ENCODE measurements around the gene AFF3.
"Not testable (repeated sequence)": the region's sequence is repeated elsewhere in the genome, so short reads cannot be mapped to it uniquely, and the experiment has no call there.

Gene AFF3

DNA sequence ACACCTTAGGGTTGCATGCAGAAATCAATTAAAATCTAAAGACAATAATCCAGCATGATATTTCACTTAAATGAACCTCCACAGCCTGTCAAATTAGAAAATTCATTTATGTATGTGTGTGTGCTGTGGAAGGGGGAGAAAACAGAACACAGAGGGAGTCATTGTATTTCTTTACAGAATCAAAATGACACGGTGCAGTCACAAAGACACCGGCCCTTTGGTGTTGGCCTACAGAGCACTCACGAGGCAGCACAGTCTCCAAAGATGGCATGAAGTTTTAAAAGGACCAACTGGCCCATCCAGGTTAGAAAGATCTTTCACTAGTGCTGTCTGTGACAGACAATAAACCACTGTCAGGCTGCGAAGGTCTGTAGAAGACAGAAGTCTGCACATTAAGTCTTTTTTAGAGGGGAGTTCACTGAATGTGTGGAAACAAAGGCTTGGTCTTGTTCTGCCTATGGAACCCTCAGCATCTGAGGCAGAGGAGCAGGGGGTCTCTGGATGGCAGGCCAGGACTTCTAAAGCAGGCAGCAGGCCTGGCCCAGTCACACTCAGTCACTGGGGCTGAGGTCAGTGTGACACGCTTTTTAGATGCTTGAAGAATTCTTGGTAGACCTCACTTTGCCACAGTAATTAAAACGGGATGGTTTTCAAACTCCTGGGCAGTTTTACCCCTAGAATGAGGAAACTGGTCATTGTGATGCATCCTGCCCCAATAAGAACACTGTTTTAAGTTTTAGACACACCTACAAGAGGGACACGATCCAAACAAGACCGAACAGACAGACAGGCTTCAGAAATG, 184.9 kb downstream of the AFF3 start:
- no peak for DNase-seq

DNA sequence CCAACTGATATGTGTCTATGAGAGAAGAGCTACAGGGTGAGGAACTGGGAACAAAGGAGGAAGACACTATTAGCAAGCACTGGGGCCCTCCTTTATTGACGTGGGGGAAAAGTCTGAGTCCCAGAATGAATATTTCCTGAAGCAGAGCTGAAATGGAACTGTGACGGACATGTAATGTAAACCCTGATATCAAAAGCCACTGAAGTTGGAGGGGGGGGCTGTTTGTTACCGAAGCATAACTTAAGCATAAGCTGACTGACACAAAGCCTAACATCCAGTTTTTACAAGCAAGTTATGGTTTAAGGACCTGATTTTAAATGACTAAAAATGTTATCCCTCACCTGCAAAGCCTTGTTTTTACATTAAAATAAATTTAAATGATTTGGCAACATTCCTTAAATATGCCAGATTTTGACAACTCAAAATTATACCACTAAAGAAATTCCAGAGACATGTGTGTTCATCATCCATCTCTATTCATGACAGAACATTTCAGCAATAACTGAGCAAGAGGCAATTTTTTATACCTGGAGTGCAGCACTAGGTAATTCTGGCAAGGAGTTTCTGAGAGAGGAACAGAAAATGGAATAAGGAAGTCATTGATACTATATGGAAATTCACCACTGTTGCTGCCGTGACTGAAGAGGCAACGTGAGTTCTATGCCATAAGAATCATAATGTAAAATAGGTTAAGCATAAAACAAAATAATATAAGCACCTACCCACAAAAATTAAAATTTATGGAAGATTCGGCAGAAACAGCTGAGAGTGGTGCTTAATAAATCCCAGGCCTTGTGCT, 186.0 kb downstream of the AFF3 start:
- no peak for DNase-seq

- DNase-seq = no peak
Measured at GRCh38 chr2:99953750-99954149, 188.6 kb downstream of the AFF3 start.

- no peak for DNase-seq
Measured at GRCh38 chr2:99949963-99950362, 192.4 kb downstream of the AFF3 start.

DNA sequence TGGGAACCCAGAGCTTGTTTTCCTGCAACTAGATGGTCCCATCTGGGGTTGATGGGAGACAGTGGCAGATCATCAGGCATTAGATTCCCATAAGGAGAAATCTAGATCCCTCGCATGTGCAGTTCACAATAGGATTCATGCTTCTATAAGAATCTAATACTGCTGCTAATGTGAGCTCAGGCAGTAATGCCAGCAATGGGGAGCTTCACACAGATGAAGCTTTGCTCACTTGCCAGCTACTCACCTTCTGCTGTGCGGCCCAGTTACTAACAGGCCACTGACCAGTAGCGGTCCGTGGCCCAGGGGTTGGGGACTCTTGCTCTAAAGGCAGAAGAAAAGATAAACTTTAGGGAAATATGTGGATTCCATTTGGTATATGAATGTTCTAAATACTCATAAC, 192.9 kb downstream of the AFF3 start:
- no peak for DNase-seq

DNA sequence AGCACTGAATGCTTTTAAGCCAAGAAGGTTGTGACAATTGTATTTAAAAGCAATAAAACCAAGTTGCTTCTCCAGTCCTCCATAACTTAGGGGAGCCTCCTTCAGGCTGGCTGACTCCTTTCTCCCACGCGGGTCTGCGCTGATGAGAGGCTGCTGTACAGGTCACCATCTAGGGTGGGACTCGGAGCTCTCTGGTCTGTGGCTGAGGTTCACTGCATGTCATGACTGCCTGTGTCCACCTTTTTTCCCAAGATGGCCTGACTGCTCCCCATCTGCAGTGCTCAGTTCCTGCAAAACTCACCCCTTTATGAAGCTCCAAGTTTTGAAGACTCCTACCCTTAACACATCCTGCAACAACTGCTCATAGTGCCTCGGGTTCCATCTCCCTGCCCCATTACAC, 194.4 kb downstream of the AFF3 start:
- DNase-seq = no peak

GRCh38 chr2:99947366-99947765, 195.0 kb downstream of the AFF3 start:
- not testable (repeated sequence) for DNase-seq

DNA sequence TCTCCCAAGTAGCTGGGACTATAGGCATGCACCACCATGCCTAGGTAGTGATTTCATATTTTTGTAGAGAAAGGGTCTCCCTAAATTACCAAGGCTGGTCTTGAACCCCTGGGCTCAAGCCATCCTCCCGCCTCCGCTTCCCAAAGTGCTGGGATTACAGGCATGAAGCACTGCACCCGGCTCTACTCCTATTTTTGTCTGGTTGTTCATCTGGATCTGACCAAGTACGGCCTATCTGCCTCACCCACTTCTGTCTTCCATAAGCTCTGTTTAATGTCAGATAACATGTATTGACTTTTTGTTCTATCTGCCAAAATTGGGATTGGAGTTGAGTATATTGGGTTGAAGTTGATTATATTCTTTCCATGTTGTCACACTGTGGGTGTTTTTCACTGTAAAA, 198.4 kb downstream of the AFF3 start:
- DNase-seq = no peak

- DNase-seq = no peak
Measured at GRCh38 chr2:99942561-99943347, 199.6 kb downstream of the AFF3 start.

GRCh38 chr2:99940963-99941362, 201.4 kb downstream of the AFF3 start:
- DNase-seq = no peak

- DNase-seq = peak; percentile 2
Measured at GRCh38 chr2:99939135-99939534, 203.3 kb downstream of the AFF3 start.

- DNase-seq = no peak
Measured at GRCh38 chr2:99938250-99938649, 204.1 kb downstream of the AFF3 start.

DNA sequence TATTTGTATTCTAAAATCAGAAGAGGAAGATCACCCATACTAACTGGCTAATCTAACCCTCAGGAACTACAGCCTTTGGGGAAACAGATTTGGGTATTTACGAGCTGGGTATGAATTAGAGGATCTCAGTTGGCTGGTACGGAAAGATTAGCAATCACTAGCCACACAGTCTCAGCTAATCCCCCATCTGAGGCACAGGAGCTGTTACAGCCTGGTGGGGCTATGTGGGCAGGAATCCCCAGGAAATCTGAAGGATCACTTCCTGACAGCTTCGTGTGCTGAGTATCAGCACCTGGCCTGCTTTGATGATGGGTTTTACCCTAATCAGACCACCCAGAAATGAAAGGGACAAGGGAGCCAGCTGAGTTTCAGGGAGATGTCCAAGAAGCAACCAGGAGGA, 206.3 kb downstream of the AFF3 start:
- no peak for DNase-seq

GRCh38 chr2:99935662-99936061, 206.7 kb downstream of the AFF3 start:
- no peak for DNase-seq

DNA sequence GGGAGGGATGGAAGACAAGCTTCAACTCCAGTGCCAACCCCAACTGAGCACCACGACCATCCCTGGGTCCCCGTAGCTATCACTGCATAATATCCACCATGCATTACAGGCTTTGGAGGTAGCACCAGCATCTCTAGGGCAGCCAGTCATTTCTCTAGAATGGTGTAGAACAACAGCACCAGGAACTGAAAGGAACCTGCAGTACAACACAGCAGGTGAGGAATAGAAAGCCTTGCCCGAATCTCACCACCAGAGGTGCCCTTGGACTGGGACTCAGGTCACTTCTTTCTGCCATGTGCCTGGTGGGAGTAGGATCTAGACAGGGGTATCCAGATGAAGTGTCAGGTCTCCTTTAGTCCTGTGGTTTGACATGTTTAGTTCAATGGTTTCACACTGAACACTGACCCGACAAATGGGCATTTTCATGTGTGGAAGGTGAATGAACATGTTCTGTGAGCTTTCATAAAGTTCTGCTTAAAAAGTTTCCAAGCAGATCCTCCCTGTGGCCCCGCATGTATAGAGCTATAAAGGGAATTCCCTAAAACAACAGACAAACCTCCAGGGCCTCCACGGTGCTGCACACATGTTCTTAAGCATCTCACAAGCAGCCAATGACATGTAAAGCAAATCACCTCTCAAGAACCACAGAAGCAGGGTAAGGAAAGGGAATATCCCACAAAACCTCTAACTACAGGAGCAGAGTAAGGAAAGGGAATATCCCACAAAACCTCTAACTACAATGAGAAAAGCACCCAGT, 208.3 kb downstream of the AFF3 start:
- no peak for DNase-seq

DNA sequence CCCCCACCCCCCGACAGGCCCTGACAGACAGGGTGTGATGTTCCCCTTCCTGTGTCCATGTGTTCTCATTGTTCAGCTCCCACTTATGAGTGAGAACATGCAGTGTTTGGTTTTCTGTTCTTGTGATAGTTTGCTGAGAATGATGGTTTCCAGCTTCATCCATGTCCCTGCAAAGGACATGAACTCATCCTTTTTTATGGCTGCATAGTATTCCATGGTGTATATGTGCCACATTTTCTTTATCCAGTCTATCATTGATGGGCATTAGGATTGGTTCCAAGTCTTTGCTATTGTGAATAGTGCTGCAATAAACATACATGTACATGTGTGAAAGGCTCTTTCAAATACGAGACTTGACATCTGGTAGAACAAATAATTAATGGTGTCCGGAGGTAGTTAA, 208.9 kb downstream of the AFF3 start:
- DNase-seq = not testable (repeated sequence)

- DNase-seq = no peak
Measured at GRCh38 chr2:99928470-99929053, 213.8 kb downstream of the AFF3 start.

DNA sequence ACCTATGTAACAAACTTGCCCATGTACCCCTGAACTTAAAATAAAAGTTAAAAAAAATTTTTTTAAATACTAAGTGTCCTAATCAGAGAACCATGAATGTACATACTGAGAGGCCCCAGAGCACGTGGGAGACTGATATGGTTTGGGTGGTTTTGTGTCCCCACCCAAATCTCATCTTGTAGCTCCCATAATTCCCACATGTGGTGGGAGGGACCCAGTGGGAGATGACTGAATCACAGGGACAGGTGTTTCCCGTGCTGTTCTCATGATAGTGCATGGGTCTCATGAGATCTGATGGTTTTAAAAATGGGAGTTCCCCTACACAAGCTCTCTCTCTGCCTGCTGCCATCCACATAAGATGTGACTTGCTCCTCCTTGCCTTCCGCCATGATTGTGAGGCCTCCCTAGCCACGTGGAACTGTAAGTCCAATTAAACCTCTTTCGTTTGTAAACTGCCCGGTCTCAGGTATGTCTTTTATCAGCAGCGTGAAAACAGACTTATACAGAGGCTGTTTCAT, 214.6 kb downstream of the AFF3 start:
- DNase-seq = not testable (repeated sequence)

DNA sequence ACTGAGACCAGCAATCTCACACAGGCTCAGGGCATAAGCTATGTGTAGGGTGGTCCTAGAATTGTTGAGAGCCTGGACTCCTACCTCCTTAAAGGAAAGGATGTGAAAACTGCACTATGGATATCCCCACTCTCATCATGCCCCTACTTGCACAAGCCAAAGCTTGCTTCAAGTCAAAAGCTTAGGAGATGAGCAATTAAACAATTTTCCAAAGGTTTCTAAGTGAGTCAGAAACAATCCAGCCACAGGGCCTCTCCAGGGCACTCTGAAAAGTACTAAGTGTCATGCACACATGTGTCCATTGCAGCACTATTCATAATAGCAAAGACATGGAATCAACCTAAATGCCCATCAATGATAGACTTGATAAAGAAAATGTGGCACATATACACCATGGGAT, 215.4 kb downstream of the AFF3 start:
- DNase-seq = no peak

- DNase-seq = no peak
Measured at GRCh38 chr2:99925960-99926359, 216.4 kb downstream of the AFF3 start.

GRCh38 chr2:99922664-99923063, 219.7 kb downstream of the AFF3 start:
- DNase-seq = no peak

GRCh38 chr2:99921903-99922302, 220.5 kb downstream of the AFF3 start:
- no peak for DNase-seq

Measured in NCI-H1105 treated with DMSO at 0.1 percent for 48 hours (cell line).